ENCODE results near the gene CFAP61.
"Not testable (repeated sequence)": the region's sequence is repeated elsewhere in the genome, so short reads cannot be mapped to it uniquely, and the experiment has no call there.

Gene CFAP61

GRCh38 chr20:20052074-20052970, at the start of gene CFAP61, which contains the start of gene CRNKL1:
Gene CFAP61, plus strand, starts transcription at chr20:20052532. Its CDS starts 4,122 bp downstream, at chr20:20056654.
Gene CRNKL1, minus strand, starts transcription at chr20:20052466. Its CDS starts 124 bp downstream, at chr20:20052342.
- Histone ChIP-seq H3K9ac (ENCODE audit: low read length) (peak within 1 kb of the TSS; percentile 76), H2AFZ (ENCODE audit: low read depth, low read length, severe bottlenecking) (peak within 1 kb of the TSS; percentile 83), H3K27ac (ENCODE audit: low read depth, low read length) (no peak within 1 kb of the TSS), H3K9me2 (replicated peaks; ENCODE audit: insufficient read depth, low read length) (no peaks in the 10 kb centered on the region), H4K20me1 (ENCODE audit: low read depth, low read length) (no peaks in the 10 kb centered on the region), H3F3A (ENCODE audit: insufficient read depth) (no peaks in the 10 kb centered on the region), H3K9me3 (ENCODE audit: insufficient read depth, low read length) (no peaks in the 10 kb centered on the region), H3K4me2 (ENCODE audit: low read depth, low read length, poor library complexity, severe bottlenecking) (peak within 1 kb of the TSS; percentile 68), H3K27me3 (ENCODE audit: low read length) (no peaks in the 10 kb centered on the region), H3K79me2 (ENCODE audit: insufficient read depth, low read length) (peaks cover 17% of the 10 kb centered on the region), H3K4me3 (ENCODE audit: insufficient read depth, low read length, poor library complexity, severe bottlenecking) (peak within 1 kb of the TSS; percentile 90), H3K36me3 (ENCODE audit: low read length) (peaks cover 12% of the 10 kb centered on the region; the same call in 1 of the 2 replicates)
- TF ChIP-seq EZH2phosphoT487 (conservative IDR thresholded peaks at IDR 0.05; ENCODE audit: low read length): no peak
- TF ChIP-seq CTCF (IDR thresholded peaks at IDR 0.05; ENCODE audit: insufficient read depth, low read length, poor library complexity, severe bottlenecking): no peak

GRCh38 chr20:20003031-20003954, 49.0 kb upstream of the CFAP61 start:
- Histone ChIP-seq H4K20me1 (ENCODE audit: low read depth, low read length) (no peaks in the 10 kb centered on the region), H3K4me2 (ENCODE audit: low read depth, low read length, poor library complexity, severe bottlenecking) (no peak overlapping the region), H3K9me3 (ENCODE audit: insufficient read depth, low read length) (no peaks in the 10 kb centered on the region), H3K27ac (ENCODE audit: low read depth, low read length) (no peak overlapping the region), H3K4me3 (ENCODE audit: insufficient read depth, low read length, poor library complexity, severe bottlenecking) (no peak overlapping the region), H3F3A (ENCODE audit: insufficient read depth) (no peaks in the 10 kb centered on the region), H3K79me2 (ENCODE audit: insufficient read depth, low read length) (no peaks in the 10 kb centered on the region), H3K27me3 (ENCODE audit: low read length) (no peaks in the 10 kb centered on the region), H2AFZ (ENCODE audit: low read depth, low read length, severe bottlenecking) (no peak overlapping the region), H3K36me3 (ENCODE audit: low read length) (no peaks in the 10 kb centered on the region), H3K9me2 (replicated peaks; ENCODE audit: insufficient read depth, low read length) (no peaks in the 10 kb centered on the region), H3K9ac (ENCODE audit: low read length) (no peak overlapping the region)
- TF ChIP-seq CTCF (IDR thresholded peaks at IDR 0.05; ENCODE audit: insufficient read depth, low read length, poor library complexity, severe bottlenecking): no peak
- TF ChIP-seq EZH2phosphoT487 (conservative IDR thresholded peaks at IDR 0.05; ENCODE audit: low read length): no peak

GRCh38 chr20:20003955-20004322, 48.4 kb upstream of the CFAP61 start:
- H2AFZ ChIP-seq (ENCODE audit: low read depth, low read length, severe bottlenecking); H3K79me2 ChIP-seq (ENCODE audit: insufficient read depth, low read length); H3K27me3 ChIP-seq (ENCODE audit: low read length); H3K9ac ChIP-seq (ENCODE audit: low read length); H3K9me3 ChIP-seq (ENCODE audit: insufficient read depth, low read length); H3K4me3 ChIP-seq (ENCODE audit: insufficient read depth, low read length, poor library complexity, severe bottlenecking); H4K20me1 ChIP-seq (ENCODE audit: low read depth, low read length); H3F3A ChIP-seq (ENCODE audit: insufficient read depth); H3K36me3 ChIP-seq (ENCODE audit: low read length); H3K4me2 ChIP-seq (ENCODE audit: low read depth, low read length, poor library complexity, severe bottlenecking); H3K27ac ChIP-seq (ENCODE audit: low read depth, low read length); H3K9me2 ChIP-seq (replicated peaks; ENCODE audit: insufficient read depth, low read length): not testable (repeated sequence)
